ENCODE results near the gene CHRNA4.

The CHRNA4 gene

GRCh38 chr20:63319164-63320040, 41.7 kb downstream of the CHRNA4 start:
- DNase-seq = no peak

DNA sequence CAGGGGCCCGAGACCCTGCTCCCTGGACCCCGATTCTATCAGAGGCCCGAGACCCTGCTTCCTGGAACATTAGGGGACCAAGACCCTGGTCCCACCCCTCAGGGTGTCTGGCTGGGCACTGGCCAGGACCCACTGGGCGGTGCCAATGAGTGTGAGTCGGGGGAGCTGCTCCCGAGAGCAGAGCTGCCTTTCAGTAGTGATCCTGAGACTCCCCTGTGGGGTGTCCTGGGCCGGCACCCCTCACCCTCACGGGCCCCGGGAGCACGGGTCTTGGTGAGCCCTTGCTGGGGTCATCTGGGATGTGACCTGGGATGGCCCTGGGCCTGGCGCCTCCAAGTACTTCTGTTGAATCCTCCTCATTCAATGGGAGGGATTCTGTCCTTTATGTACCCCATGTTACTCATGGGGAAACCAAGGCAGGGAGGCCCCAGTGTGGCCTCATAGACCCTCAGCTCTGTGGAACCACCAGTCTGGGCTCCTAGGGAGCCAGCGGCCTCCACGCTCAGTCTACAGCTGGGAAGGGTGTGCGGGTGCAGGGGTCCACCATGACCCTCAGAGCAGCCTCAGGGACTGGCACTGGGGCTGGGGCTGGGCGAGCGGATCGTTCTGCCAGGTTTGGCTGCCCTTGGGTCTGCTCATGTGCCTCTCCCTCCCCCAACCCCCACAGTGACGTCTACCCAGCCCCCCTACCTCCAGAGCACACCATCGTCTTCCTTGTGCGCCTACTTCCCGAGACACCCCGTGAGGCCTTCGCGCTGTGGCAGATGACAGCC, 42.6 kb downstream of the CHRNA4 start:
- no peak for DNase-seq

GRCh38 chr20:63317601-63318291, 43.4 kb downstream of the CHRNA4 start:
- no peak for DNase-seq

DNA sequence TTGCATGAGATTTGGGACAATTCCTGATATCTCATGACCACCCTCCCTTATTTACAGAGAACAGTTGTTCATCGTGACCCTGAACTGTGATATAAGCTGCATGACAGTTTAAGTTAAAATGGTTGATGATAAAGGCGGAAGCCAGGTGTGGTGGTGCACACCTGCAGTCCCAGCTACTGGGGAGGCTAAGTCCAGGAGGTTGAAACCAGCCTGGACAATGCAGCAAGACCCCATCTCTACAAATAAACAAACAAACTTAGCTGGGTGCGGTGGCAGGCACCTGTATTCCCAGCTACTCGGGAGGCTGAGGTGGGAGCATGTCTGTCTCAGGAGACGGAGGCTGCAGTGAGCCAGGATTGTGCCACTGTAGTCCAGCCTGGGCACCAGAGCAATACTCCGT, 44.1 kb downstream of the CHRNA4 start:
- no peak for DNase-seq

GRCh38 chr20:63316502-63316921, 44.6 kb downstream of the CHRNA4 start:
- no peak for DNase-seq

GRCh38 chr20:63315731-63316491, 45.2 kb downstream of the CHRNA4 start:
- DNase-seq = no peak

DNA sequence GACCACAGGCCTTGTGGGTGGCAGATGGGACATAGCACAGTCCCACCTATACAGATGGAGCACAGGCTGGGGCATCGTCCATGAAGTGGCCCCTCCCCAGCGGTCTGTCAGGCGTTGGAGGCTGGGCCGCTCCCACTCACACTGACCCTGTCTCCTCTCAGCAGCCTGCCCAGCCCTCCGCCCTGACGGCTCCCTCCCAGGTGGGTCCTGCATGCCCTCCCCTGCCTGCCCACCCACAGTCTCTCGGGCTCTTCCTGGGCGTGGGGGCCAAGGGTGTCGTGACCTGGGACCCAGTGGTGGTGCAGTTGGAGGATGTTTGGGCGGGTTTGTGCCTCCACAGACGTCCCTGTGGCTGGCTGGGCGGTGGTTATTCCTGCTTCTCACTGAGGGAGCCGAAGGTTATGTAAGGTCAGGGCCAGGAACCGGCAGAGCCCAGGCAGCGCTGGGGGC, 45.9 kb downstream of the CHRNA4 start:
- no peak for DNase-seq

GRCh38 chr20:63314566-63315239, 46.4 kb downstream of the CHRNA4 start:
- no peak for DNase-seq

DNA sequence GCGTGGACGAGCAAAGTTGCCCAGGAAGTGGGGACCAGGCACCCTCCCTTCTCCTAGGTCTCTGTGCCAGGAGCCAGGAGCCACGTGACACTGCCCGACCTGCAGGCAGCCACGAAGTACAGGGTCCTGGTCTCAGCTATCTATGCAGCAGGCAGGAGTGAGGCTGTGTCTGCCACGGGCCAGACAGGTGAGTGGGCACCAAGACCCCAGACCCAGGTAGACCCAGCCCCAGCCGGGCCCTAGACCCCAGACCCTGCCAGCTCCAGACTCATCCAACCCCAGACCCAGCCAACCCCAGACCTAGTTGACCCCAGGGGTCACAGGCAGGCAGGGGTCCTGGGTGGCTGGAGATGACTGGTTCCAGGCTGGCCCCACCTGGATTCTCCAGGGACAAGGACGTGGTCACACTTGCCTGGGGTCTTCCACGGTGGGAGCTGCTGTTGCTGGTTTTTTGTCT, 47.1 kb downstream of the CHRNA4 start:
- DNase-seq = no peak

DNA sequence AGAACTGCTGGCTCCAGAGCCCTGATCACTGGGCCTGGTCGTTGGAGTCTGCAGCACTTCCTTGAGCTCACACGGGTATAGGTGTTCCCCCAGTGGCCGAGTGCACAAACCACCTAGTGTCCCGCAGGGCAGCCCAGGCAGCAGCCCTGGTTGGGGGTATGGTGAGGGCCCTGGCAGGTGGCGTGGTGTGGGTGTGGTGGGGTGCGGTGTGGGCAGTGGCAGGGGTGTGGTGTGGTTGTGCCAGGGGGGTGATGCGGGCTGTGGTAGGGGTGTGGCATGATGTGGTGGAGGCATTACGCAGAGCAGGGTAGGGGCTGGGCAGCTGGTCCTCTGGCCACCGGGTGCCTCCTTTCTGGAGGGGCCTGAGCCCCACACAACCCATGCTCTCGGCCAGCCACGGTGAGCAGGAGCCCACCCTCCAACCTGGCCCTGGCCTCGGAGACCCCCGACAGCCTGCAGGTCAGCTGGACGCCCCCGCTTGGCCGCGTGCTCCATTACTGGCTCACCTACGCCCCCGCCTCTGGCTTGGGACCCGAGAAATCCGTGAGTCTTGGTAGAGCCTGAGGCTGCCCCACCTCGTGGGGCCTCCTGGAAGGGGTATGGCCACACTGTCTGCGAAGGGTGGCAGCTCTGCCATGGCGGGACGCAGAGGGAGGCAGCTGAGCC, 47.7 kb downstream of the CHRNA4 start:
- no peak for DNase-seq

DNA sequence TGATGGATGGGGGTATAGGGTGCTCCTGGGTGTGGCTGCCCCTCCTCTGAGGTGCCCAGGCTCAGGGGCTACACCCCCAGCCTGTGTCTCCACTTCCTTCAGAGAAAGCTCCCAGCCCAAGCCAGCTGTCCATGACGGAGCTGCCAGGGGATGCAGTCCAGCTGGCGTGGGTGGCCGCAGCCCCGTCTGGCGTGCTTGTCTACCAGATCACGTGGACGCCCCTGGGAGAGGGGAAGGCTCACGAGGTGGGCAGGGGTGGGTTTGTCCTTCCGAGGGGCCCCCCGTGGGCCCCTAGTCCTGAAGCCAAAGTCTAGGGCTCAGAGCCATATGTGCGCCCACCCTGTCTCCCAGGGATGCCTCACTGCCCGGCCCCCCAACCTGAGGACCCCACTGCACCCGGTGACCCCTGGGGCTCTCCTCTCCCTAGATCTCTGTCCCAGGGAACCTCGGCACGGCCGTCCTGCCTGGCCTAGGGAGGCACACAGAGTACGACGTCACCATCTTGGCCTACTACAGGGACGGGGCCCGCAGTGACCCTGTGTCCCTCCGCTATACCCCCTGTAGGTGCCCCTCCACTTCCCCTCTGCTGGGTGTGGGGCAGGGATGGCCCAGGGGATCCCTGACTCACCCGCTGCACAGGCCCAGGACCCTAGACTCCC, 48.3 kb downstream of the CHRNA4 start:
- no peak for DNase-seq

DNA sequence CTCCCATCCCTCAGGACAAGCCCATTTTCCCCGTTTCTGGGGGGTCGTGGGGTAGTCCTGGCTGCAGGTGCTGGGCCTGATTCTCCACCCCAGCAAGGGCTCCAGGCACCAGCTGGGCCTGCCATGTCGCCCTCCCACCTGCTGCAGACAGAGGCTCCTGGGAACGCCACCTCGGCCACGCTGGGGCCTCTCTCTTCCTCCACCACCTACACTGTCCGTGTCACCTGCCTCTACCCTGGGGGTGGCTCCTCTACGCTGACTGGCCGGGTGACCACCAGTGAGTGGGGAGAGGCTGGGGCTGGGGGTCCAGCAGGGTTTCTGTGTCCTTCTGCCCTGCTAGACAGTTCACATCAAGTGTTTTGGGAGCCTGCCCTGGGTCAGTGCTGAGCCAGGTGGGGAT, 48.9 kb downstream of the CHRNA4 start:
- DNase-seq = no peak

DNA sequence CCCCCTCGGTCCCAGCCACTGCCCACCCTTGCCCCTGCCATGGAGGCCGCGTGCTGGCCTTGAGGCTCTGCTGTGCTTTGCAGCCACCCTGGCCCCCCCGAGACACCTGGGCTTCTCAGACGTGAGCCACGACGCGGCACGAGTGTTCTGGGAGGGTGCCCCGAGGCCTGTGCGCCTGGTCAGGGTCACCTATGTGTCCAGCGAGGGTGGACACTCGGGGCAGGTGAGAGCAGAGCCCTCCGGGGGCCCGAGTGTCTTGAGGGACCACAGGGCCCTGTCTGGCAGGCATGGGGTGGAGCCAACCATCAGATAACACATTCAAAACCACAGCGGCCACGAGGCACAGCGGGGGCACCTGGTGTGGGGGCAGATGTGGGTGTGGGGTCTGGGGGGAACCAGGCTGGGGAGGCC, 49.3 kb downstream of the CHRNA4 start:
- DNase-seq = no peak

DNA sequence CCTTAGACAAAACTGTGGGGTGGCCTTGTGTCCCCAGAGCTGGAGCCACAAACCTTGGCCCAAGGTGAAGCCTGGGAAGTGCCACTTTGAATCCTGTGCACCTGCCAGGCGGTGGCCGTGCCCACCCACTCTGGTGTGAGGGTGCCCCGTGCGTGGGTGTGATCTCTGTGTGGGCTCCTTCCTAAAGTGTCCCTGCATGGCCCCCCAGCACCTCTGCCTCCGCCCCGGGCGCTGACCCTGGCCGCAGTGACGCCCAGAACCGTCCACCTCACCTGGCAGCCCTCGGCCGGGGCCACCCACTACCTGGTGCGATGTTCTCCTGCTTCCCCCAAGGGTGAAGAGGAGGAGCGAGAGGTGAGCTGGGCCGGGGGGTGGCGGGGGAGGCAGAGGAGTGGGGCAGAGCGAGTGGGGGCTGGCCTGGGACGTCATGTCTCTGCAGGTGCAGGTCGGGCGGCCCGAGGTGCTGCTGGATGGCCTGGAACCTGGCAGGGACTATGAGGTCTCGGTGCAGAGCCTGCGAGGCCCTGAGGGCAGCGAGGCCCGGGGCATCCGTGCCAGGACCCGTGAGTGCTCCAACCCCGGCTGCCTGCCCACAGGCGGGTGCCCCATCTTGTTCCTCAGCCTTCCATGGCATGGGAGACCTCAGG, 49.8 kb downstream of the CHRNA4 start:
- DNase-seq = no peak

GRCh38 chr20:63310265-63310991, 50.7 kb downstream of the CHRNA4 start:
- no peak for DNase-seq

DNA sequence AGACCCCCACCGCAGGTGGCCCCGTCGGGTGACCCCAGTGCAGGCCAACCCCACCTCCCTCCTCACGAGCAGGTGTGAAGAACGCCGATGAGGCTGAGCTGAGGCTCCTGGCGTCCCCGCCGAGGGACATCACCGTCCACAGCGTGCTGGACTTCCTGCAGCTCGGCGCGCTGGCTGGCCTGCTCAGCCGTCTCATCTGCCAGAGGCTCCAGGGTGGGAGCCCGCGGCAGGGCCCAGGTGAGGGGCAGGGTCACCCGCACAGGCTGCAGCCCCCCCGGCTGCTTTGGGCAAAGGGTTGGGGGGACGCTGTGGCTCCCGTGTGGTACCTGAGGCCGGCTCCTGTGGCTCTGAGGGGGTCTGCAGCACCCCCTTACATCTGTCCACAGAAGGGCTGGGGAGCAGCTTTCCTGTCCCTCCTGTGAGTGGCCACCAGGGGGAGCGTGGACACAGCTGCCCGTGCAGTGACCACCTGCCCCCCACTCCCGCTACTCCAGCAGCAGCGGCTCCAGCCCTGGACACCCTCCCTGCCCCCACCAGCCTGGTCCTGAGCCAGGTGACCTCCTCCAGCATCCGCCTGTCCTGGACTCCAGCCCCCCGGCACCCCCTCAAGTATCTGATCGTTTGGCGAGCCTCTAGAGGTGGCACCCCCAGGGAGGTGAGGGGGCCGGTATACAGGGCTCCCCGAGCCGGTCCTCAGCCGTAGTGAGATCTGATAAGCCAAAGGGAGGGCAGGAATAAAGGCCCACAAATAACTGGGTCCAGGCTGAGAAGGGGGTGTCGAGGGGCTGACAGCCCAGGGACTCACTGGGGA, 51.7 kb downstream of the CHRNA4 start:
- DNase-seq = no peak

DNA sequence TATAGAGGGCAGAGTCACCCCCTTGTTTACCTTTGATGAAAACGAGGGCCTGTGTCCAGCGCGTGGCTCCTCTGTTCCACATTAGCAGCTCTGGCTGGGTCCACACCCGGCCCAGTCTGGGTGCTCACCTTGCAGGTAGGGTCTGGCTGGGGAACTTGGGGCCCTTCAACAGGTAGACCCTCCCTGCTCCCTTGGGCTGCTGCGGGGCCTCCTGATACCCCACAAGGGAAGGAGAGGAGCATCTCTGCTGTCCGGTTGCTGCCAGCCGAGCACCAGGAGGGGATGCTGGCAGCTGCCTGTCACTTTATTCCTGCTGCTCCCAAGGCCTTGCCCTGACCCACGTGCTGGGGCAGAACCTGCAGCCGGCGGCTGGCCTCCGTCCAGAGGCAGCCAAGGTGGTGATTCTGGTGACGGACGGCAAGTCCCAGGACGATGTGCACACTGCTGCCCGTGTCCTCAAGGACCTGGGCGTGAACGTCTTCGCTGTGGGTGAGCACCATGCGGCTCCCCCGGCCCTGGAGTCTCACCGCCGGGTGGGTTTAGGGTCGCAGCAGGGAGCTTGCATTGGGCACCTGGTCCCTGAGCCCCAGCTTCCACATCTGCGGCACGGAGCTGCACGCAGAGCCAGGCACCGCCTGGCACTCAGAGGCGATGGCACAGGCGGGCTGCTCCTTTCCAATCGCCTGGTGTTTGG, 52.8 kb downstream of the CHRNA4 start:
- DNase-seq = no peak
